Stomach (tissue), 9 donors: Measurements from ENCODE around the gene GALNT13. TPM values are rescaled to one million over a fixed set of nuclear protein-coding genes. Genes with fewer than 3 reads are reported as not detected.

Source experiments
- DNase-seq, 2 donors: peaks; one replicate each; pipeline versions ENCODE4 v3.0.0 to v3.0.0-alpha.2; 2013 to 2019
- H3K27ac ChIP-seq, 5 donors: fragments of 200-600 bp in 4 of 5; sonication (generic) in 4 of 5; one replicate each; pipeline ENCODE4 v1.5.1; 2013 to 2019; ENCODE audit warnings: mild to moderate bottlenecking in 1 of 5, moderate library complexity in 1 of 5
- H3K27me3 ChIP-seq, 3 donors: fragments of 200-600 bp; sonication (generic); one replicate each; pipeline ENCODE4 v1.5.1; 2017 to 2019; ENCODE audit warnings: mixed run types in 1 of 3
- H3K36me3 ChIP-seq, 4 donors: fragments of 200-600 bp; sonication (generic); 1 replicate in 3 of 4; 2 replicates in 1 of 4; pipeline ENCODE4 v1.5.1; 2016 to 2019
- H3K4me1 ChIP-seq, 4 donors: fragments of 200-600 bp; sonication (generic); one replicate each; pipeline ENCODE4 v1.5.1; 2016 to 2019
- H3K4me3 ChIP-seq, 4 donors: fragments of 200-600 bp; sonication (generic) in 3 of 4; one replicate each; pipeline ENCODE4 v1.5.1; 2016 to 2019; ENCODE audit warnings: mild to moderate bottlenecking in 1 of 4
- H3K9me3 ChIP-seq, 4 donors: fragments of 200-600 bp; sonication (generic); one replicate each; pipeline ENCODE4 v1.5.1; 2016 to 2019
- CTCF ChIP-seq, 7 experiments: fragments of 450-650 bp in 4 of 7; fragments of 200-600 bp in 3 of 7; sonication (generic) in 3 of 7; IDR thresholded peaks; one replicate each; pipeline ENCODE4 v1.5.1; 2016 to 2019; ENCODE audit warnings: antibody characterized with exemption in 7 of 7, control low read depth in 2 of 7, mild to moderate bottlenecking in 1 of 7
- EP300 ChIP-seq: sonication (generic); formaldehyde crosslinking; IDR thresholded peaks from one replicate; pipeline ENCODE4 v1.6.1; 2017; ENCODE audit warnings: antibody characterized with exemption
- POLR2A ChIP-seq, 4 donors: fragments of 450-650 bp; IDR thresholded peaks; one replicate each; pipeline ENCODE4 v1.6.1; 2016; ENCODE audit warnings: antibody characterized with exemption in 4 of 4, control low read depth in 2 of 4, mild to moderate bottlenecking in 1 of 4, moderate library complexity in 1 of 4
- POLR2AphosphoS5 ChIP-seq, 3 donors: sonication (generic); formaldehyde crosslinking; IDR thresholded peaks; one replicate each; pipeline ENCODE4 v1.6.1; 2016; ENCODE audit warnings: antibody characterized with exemption in 3 of 3
- whole genome bisulfite sequencing, 5 donors: extraction: QIAGEN DNeasy Blood & Tissue Kit in 3 of 5; methylation state at CpG; one replicate each; pipeline versions ENCODE4 v1.1.5 to v1.1.7; 2013 to 2018; 5-methylcytosine and 5-hydroxymethylcytosine counted together
- intact Hi-C: fragments of 100-400 bp; cut with DNase I; formaldehyde crosslinking; loops from one replicate; pipeline ENCODE4 v1.15.1; 2023; ENCODE audit warnings: low total_unique reads
- polyA plus RNA-seq, 3 donors: library from polyadenylated mRNA; stranded (reverse); fragments of 200-250 nt; gene quantifications; one replicate each; pipeline ENCODE4 v1.2.3, GENCODE V29; 2013
- total RNA-seq, 5 donors: library from RNA; depleted of rRNA; stranded (reverse); fragments of >200 nt; gene quantifications; one replicate each; pipeline versions ENCODE4 v1.1.0 to v1.2.3, GENCODE V29; 2014 to 2016
- donor health status: healthy with polysubstance abuse.
- donor health status: Bipolar disorder and iron deficiency.
- donor health status: healthy.

Gene GALNT13
- total and polyA plus RNA-seq, 8 donors, result 0.15 to 6.2 (median 0.72) TPM; not detected in 3

- Histone ChIP-seq H3K9me3 (no peaks in the 10 kb centered on the region), H3K4me1 (no peaks in the 10 kb centered on the region), H3K4me3 (no peak overlapping the region), H3K36me3 (no peaks in the 10 kb centered on the region), H3K27me3 (no peaks in the 10 kb centered on the region), H3K27ac (no peak overlapping the region)
- DNase-seq, result no peak
- 88 to 94% (median 91%) methylated on average over 2 of the region's 2 CpGs for WGBS, 5 donors
- TF ChIP-seq POLR2A (IDR thresholded peaks at IDR 0.05) (no peak), POLR2AphosphoS5 (IDR thresholded peaks at IDR 0.05) (no peak), CTCF (IDR thresholded peaks at IDR 0.05) (no peak), EP300 (no peak)
- intact Hi-C loops, result no loop called here
Measured at GRCh38 chr2:154261473-154262027, 389.8 kb downstream of the GALNT13 start.

- Histone ChIP-seq H3K4me3 (no peak overlapping the region), H3K27me3 (no peaks in the 10 kb centered on the region), H3K27ac (no peak overlapping the region), H3K36me3 (no peaks in the 10 kb centered on the region), H3K9me3 (no peaks in the 10 kb centered on the region), H3K4me1 (no peaks in the 10 kb centered on the region)
- intact Hi-C loops, result no loop called here
- no peak for DNase-seq
- TF ChIP-seq CTCF (IDR thresholded peaks at IDR 0.05), result no peak
Measured at GRCh38 chr2:154263206-154263605, 391.5 kb downstream of the GALNT13 start.

GRCh38 chr2:154264024-154264423 is 392.3 kb downstream of the GALNT13 start:
- no peaks in the 10 kb centered on the region for H3K4me1 ChIP-seq
- H3K27me3 ChIP-seq, result no peaks in the 10 kb centered on the region
- no peak overlapping the region for H3K27ac ChIP-seq
- H3K4me3 ChIP-seq, result no peak overlapping the region
- intact Hi-C loops, result no loop called here
- WGBS, 5 donors, result 48 to 60% (median 50%) methylated on average over 2 of the region's 2 CpGs
- no peak for DNase-seq
- no peaks in the 10 kb centered on the region for H3K9me3 ChIP-seq
- TF ChIP-seq POLR2A (IDR thresholded peaks at IDR 0.05) (no peak), EP300 (no peak), CTCF (IDR thresholded peaks at IDR 0.05) (no peak), POLR2AphosphoS5 (IDR thresholded peaks at IDR 0.05) (no peak)
- H3K36me3 ChIP-seq, result no peaks in the 10 kb centered on the region

GRCh38 chr2:154267983-154268382 is 396.3 kb downstream of the GALNT13 start:
- Histone ChIP-seq H3K9me3 (no peaks in the 10 kb centered on the region), H3K36me3 (no peaks in the 10 kb centered on the region), H3K27ac (no peak overlapping the region), H3K4me3 (no peak overlapping the region), H3K4me1 (no peaks in the 10 kb centered on the region), H3K27me3 (no peaks in the 10 kb centered on the region)
- TF ChIP-seq CTCF (IDR thresholded peaks at IDR 0.05) (no peak), POLR2AphosphoS5 (IDR thresholded peaks at IDR 0.05) (no peak), EP300 (no peak), POLR2A (IDR thresholded peaks at IDR 0.05) (no peak)
- no peak for DNase-seq
- intact Hi-C loops, result no loop called here
- WGBS, 5 donors, result 80 to 88% (median 83%) methylated on average over 2 of the region's 2 CpGs
